ENCODE data around the gene TRAPPC12.

- TF ChIP-seq YY1 (IDR thresholded peaks at IDR 0.05; ENCODE audit: insufficient read depth, insufficient read length) (no peak), ZNF274 (IDR thresholded peaks at IDR 0.05; ENCODE audit: low read depth, low read length) (no peak), SUZ12 (IDR thresholded peaks at IDR 0.05; ENCODE audit: extremely low read depth, insufficient read depth, insufficient read length) (no peak)
These were observed 90.7 kb downstream of the TRAPPC12 start for GRCh38 chr2:3470166-3470651.
